Measurements from ENCODE around the gene GRK3. TPM values are rescaled to one million over a fixed set of nuclear protein-coding genes. Genes with fewer than 3 reads are reported as not detected.

GRK3 gene
- total RNA-seq, 4 donors from 2014 or later = 8.2 to 12.9 (median 10.2) TPM

GRCh38 chr22:25739659-25740344 lies 175.3 kb downstream of the GRK3 start:
- Histone ChIP-seq H3K9me3 (no peaks in the 10 kb centered on the region), H3K27me3 (no peaks in the 10 kb centered on the region), H3K4me3 (no peak overlapping the region), H3K4me1 (no peaks in the 10 kb centered on the region), H3K36me3 (no peaks in the 10 kb centered on the region), H3K27ac (no peak overlapping the region)
- no peak for TF ChIP-seq CTCF (IDR thresholded peaks at IDR 0.05)
- TF ChIP-seq EP300 (IDR thresholded peaks at IDR 0.05) = no peak
- TF ChIP-seq POLR2A (IDR thresholded peaks at IDR 0.05) = no peak
- DNase-seq (ENCODE audit: low spot score in 2 of 2) = no peak
- 77 to 90% methylated on average over 11 of the region's 11 CpGs for WGBS, 2 donors

- no peaks in the 10 kb centered on the region for H3K36me3 ChIP-seq
- TF ChIP-seq POLR2A (IDR thresholded peaks at IDR 0.05) (no peak), CTCF (IDR thresholded peaks at IDR 0.05) (no peak), EP300 (IDR thresholded peaks at IDR 0.05) (no peak)
- H3K27me3 ChIP-seq = no peaks in the 10 kb centered on the region
- H3K27ac ChIP-seq = no peak within 1 kb of the TSS
- DNase-seq (ENCODE audit: low spot score in 2 of 2) = no peak
- no peaks in the 10 kb centered on the region for H3K9me3 ChIP-seq
- no peak within 1 kb of the TSS for H3K4me3 ChIP-seq
- WGBS, 2 donors = 82% methylated on average over 36 of the region's 36 CpGs
- H3K4me1 ChIP-seq = no peaks in the 10 kb centered on the region
Observed at GRCh38 chr22:25741692-25742626, 177.5 kb downstream of the GRK3 start, which contains the start of gene MYO18B. Gene MYO18B (plus strand): TSS chr22:25742188. CDS start chr22:25761093, 18,905 bp downstream.

GRCh38 chr22:25742918-25743708 lies 178.6 kb downstream of the GRK3 start:
- WGBS, 2 donors = 72 to 85% methylated on average over 4 to 6 of the region's 6 CpGs
- TF ChIP-seq EP300 (IDR thresholded peaks at IDR 0.05) = no peak
- no peak for TF ChIP-seq CTCF (IDR thresholded peaks at IDR 0.05)
- TF ChIP-seq POLR2A (IDR thresholded peaks at IDR 0.05) = no peak
- H3K4me3 ChIP-seq = no peak overlapping the region
- DNase-seq (ENCODE audit: low spot score in 2 of 2) = no peak
- no peak overlapping the region for H3K27ac ChIP-seq
- H3K36me3 ChIP-seq = no peaks in the 10 kb centered on the region
- no peaks in the 10 kb centered on the region for H3K9me3 ChIP-seq
- H3K27me3 ChIP-seq = no peaks in the 10 kb centered on the region
- H3K4me1 ChIP-seq = no peaks in the 10 kb centered on the region

GRCh38 chr22:25744694-25745093 lies 180.2 kb downstream of the GRK3 start:
- DNase-seq (ENCODE audit: low spot score in 2 of 2) = no peak
- Histone ChIP-seq H3K36me3 (no peaks in the 10 kb centered on the region), H3K4me1 (no peaks in the 10 kb centered on the region), H3K27me3 (no peaks in the 10 kb centered on the region), H3K27ac (no peak overlapping the region), H3K4me3 (no peak overlapping the region), H3K9me3 (no peaks in the 10 kb centered on the region)
- 87 to 92% methylated on average over 4 of the region's 4 CpGs for WGBS, 2 donors
- no peak for TF ChIP-seq EP300 (IDR thresholded peaks at IDR 0.05)
- no peak for TF ChIP-seq CTCF (IDR thresholded peaks at IDR 0.05)
- TF ChIP-seq POLR2A (IDR thresholded peaks at IDR 0.05) = no peak
